GM21825 (cell line): ENCODE data around the gene SNX27.
A peak's percentile ranks its signal among the peaks of the same experiment; 100 is the strongest.
"Not testable (repeated sequence)": the region's sequence is repeated elsewhere in the genome, so short reads cannot be mapped to it uniquely, and the experiment has no call there.

Experiments used
- ATAC-seq: cut with Tn5 transposase; IDR thresholded peaks from one replicate; pipeline ENCODE4 v1.9.1; 2021; ENCODE audit warnings: mild to moderate bottlenecking, moderate library complexity; ENCODE audit not compliant: unreplicated experiment

SNX27 gene

GRCh38 chr1:151720125-151720524 is 108.3 kb downstream of the SNX27 start:
- ATAC-seq: no peak

DNA sequence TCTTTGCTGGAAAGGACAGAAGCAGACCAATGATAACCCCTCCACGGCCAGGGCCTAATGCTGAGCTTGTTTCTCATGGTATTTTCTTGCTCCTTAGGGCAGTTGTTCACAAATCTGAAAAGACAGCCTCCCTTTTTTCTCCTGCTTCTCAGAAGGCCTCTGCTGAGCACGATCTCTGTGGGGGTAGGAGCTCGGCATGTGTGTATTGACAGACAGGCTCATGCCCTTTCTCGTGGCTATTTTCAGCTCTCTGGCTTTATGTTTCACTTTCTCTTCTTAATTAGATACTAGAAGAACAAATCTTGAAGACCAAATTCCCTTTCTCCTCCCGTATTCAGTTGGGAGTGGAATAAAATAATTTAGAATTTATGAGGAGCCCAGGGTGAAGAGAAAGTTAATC is 108.7 kb downstream of the SNX27 start:
- ATAC-seq: no peak

DNA sequence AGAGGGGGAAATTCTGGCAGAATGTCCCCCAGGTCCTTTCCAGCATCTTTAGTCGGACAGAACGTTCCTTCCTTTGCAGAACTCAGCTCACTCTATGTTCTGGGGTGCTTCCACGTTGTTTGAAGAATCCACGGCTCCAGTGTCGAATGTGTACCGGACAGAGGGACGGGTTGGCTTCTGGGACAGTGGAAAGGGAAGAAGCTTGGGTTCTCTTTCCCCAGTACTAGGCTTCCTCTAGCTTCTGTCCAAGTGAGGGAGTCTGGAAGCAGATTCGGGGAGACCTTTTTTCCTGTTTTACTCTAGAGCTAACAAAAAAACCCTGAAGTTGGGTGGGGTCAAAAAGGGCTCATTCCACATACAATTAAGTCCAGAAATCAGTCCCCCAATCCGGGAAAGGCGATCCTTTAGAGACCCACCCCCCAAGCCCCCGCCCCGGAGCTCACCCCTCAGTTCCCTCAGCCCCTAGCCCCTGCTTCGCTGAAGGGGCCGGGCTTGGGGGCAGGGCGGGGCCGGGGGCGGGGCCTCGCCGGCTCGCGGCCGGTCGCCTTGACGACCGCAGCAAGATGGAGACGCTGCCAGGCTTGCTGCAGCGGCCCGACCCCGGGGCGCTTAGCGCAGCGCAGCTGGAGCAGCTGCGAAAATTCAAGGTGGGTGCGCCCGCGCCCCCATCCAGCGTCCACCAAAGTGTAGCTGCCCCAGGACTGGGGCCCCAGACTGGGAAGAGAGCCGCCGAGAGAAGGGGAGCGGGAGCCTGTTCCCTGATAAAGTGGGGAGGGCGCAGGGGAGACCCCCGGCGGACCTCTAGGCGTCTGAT is 109.3 kb downstream of the SNX27 start, which contains the start of gene RIIAD1:
TSS of gene RIIAD1 (plus strand) at position 549 of the 814 bp plus-strand sequence. CDS start at position 564, 15 bp downstream.
- ATAC-seq: peak; percentile 64

DNA sequence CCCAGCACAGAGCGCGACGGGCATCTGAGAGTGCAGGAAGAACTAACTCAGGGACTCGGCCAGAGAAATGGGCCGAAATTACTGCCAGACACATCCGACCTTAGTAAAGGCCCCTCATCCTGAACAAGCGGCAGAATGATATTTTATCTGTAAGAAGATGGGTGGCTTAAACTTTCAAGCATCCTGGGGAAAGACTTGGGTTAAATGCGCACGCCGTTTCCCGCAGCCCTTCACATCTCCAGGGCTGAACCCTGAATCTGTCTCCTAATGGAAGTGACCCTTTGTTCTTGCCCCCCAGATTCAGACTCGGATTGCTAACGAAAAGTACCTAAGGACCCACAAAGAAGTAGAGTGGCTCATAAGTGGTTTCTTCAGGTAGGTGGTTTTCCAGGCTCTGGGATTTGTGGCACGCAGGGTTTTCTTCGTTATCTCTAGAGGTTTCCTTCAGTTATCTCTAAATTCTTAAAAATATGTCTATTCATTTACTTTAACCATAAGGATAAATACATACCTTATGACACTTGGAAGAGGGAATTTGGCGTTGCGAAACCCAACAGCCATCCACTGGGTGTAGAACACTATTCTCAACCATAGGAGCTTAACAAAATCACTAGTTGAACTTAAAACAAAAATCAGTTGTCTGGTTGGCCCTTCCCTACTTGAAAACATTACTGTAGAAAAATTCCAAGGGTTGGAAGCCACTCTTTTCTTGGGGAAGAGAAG is 110.1 kb downstream of the SNX27 start:
- ATAC-seq: no peak

GRCh38 chr1:151723726-151724370 is 112.0 kb downstream of the SNX27 start:
- no peak for ATAC-seq

GRCh38 chr1:151728151-151729054 is 116.6 kb downstream of the SNX27 start:
- no peak for ATAC-seq

GRCh38 chr1:151729157-151729965 is 117.5 kb downstream of the SNX27 start:
- ATAC-seq: no peak

DNA sequence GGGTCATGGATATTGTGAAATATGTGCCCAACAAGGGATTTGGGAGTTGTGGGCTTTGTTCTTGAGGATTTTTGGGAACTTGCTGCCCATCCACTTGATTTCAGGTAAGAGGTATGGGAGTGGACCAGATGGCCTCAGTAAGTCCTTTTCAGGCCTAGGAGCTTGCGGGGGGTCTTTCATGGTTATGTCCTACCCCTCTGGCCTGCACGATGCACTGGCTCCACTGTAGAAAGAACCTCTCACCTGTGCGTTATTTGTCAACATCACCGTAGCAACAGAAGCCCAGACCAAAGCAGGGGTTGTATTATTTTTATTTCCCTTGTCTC is 118.1 kb downstream of the SNX27 start:
- ATAC-seq: no peak

DNA sequence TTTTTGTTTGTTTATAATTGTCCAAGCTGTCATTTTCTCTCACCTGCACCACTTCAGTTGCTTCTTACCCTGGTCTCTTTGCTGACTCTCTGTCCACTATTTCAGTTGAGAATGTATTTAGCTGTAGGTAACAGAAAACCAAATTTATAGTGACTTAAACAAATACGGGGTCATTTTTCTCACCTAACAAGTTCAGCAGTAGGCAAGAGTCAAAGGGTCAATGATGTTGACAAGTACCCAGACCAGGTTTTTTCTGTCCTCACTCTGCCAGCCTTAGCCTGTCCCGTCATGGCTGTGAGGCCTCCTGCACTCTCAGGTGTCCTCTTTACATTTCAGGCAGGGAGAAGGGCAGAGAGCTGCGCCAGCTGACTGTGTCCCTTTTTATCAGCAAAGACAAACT is 121.3 kb downstream of the SNX27 start:
- no peak for ATAC-seq

DNA sequence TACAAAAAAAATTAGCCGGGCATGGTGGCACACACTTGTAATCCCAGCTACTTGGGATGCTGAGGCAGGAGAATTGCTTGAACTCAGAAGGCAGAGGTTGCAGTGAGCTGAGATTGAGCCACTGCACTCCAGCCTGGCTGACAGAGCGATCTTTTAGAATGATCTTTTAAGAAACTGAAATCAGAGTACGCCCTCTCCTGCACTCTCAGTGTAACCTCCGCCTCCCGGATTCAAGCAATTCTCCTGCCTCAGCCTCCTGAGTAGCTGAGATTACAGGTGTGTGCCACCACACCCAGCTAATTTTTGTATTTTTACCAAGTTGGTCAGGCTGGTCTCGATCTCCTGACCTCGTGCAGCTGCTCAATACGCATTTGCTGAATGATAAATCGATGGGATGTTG is 122.1 kb downstream of the SNX27 start:
- not testable (repeated sequence) for ATAC-seq

DNA sequence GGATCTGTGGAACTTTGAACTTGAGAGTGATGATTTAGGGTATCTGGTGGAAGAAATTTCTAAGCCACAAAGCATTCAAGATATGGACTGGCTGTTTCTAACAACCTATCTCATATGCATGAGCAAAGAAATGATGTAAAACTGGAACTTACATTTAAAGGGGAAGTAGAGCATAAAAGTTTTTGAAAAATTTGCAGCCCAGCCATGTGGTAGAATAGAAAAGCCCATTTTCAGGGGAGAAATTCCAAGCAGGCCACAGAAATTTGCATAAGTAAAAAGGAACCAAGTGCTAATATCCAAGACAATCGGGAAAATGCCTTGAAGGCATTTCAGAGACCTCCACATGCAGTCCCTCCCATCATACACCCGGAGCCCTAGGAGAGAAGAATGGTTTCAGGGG is 125.2 kb downstream of the SNX27 start:
- no peak for ATAC-seq

- no peak for ATAC-seq
These were observed 125.6 kb downstream of the SNX27 start for GRCh38 chr1:151737479-151737878.

DNA sequence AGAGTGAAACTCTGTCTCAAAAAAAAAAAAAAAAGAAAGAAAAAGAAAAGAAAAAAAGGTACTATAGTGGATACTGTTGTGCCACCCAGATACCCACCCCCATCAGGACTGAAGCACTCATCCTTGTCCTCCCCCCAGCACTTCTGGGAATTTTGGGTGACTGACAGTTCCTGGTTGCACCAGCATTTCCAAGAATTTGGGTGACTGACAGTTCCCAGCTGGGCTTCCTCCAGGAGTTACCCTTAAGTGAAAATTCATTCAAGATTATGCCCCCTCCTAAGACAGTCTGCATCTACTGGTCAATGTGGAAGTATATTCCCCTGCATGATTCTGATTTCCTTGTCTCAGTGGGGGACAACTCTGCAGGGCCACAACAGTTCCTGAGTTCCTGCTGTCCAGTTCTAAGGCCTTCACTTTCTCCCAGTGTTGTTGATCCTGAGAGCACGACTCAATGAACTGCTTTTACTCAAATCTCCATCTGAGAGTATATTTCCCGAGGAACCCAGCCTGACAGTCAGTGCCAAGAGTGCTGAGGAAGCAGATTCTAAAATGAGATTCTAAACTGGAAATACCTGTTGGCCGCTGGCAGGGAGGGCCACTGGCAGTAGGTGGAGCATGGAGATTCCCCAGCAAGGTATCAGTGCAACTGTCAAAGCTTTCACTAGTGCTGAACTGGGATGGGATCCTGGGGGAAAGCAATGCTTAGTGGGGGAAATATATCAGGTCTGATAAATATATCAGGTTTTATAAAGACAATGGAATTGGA is 127.9 kb downstream of the SNX27 start:
- ATAC-seq: no peak

- ATAC-seq: no peak
These were observed 129.7 kb downstream of the SNX27 start for GRCh38 chr1:151741516-151741915.
